Cardiac muscle cell (in vitro differentiated cells and primary cell): ENCODE data around the gene PPP1R15B. TPM values are rescaled to one million over a fixed set of nuclear protein-coding genes. Genes with fewer than 3 reads are reported as not detected.
A peak's percentile ranks its signal among the peaks of the same experiment; 100 is the strongest.

Experiments used
- DNase-seq, 2 donors: peaks; one replicate each; pipeline versions ENCODE4 v3.0.0 to v3.0.0-alpha.2; 2010 to 2017; ENCODE audit warnings: low read depth in 1 of 2, low spot score in 1 of 2
- H3K27ac ChIP-seq: fragments of 200-600 bp; sonication (generic); 2 replicates; pipeline ENCODE4 v1.5.1; 2016
- H3K27me3 ChIP-seq: fragments of 200-600 bp; sonication (generic); 2 replicates; pipeline ENCODE4 v1.6.0; 2016; ENCODE audit warnings: control low read depth
- H3K36me3 ChIP-seq: fragments of 200-600 bp; sonication (generic); 2 replicates; pipeline ENCODE4 v1.5.1; 2016; ENCODE audit warnings: control low read depth
- H3K4me1 ChIP-seq: fragments of 200-600 bp; sonication (generic); 2 replicates; pipeline ENCODE4 v1.8.1; 2017; ENCODE audit warnings: low read depth, mild to moderate bottlenecking, mixed run types
- H3K4me3 ChIP-seq: fragments of 200-600 bp; sonication (generic); 2 replicates; pipeline ENCODE4 v1.5.1; 2016; ENCODE audit warnings: mild to moderate bottlenecking
- H3K9me3 ChIP-seq: fragments of 200-600 bp; sonication (generic); 2 replicates; pipeline ENCODE4 v1.5.1; 2017; ENCODE audit warnings: low read depth, mild to moderate bottlenecking, control low read depth
- polyA plus RNA-seq: library from polyadenylated mRNA; unstranded; fragments of >200 nt; fragmentation: Nextera tagmentation; extraction: Ambion mirVana; gene quantifications from 2 replicates; pipeline ENCODE4 v1.2.1, GENCODE V29; 2016
- total RNA-seq: library from RNA; depleted of rRNA; stranded (reverse); fragments of >200 nt; gene quantifications from 2 replicates; pipeline ENCODE4 v1.2.3, GENCODE V29; 2016
- TF ChIP-seq, protein P1 (sequence below): IDR thresholded peaks from 2 replicates; pipeline ENCODE4 v1.5.1; 2012; ENCODE audit warnings: low read depth, mild to moderate bottlenecking, low read length

PPP1R15B gene
- total and polyA plus RNA-seq, 2 experiments from 2014 or later, result 19.8 to 24.9 TPM

DNA sequence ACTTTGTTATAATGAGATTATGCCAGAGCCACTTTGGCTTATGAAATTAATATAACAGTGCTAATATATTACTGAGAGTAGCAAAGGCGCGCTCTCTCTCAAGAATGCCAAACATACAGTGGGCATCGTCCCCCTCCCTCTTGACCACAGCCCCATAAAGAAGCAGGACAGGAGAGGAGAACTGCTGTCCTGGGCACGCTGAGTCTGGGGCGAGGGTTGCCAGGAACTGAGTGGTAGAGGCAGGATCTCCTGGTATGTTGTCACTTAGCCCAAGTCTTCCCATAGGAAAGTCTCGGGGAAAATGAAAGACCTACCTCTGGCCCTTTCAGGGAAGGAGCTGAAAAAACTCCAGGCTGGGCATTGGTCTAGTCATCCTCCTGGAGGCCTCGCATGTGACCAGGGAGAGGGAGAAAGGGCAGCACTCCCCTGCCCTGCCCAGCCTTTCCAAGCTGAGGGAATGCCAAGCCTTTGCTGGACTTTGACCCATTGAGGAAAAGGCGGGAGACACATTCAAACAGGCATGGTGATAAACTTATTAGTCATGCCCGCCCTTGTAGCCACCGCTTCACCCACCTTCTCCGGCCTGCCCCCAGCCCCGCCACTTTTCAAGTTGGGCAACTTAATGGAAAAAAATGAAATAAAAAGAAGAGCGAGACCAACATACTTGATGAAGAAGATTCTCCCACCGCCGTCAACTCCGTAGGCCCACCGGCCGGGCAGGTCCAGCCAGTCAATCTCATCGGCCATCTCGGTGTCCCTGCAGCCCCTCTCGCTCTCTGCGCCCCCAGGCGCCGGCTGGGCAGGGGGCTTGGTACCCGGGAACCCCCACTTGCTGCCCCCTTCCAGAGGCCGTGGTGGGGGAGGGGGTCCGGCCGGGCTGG is 34.5 kb downstream of the PPP1R15B start:
- Histone ChIP-seq H3K27me3 (peaks cover 97% of the 10 kb centered on the region), H3K4me1 (no peaks in the 10 kb centered on the region), H3K27ac (no peak overlapping the region), H3K4me3 (peak overlapping the region; percentile 35), H3K36me3 (no peaks in the 10 kb centered on the region), H3K9me3 (no peaks in the 10 kb centered on the region)
- TF ChIP-seq, protein P1, sequence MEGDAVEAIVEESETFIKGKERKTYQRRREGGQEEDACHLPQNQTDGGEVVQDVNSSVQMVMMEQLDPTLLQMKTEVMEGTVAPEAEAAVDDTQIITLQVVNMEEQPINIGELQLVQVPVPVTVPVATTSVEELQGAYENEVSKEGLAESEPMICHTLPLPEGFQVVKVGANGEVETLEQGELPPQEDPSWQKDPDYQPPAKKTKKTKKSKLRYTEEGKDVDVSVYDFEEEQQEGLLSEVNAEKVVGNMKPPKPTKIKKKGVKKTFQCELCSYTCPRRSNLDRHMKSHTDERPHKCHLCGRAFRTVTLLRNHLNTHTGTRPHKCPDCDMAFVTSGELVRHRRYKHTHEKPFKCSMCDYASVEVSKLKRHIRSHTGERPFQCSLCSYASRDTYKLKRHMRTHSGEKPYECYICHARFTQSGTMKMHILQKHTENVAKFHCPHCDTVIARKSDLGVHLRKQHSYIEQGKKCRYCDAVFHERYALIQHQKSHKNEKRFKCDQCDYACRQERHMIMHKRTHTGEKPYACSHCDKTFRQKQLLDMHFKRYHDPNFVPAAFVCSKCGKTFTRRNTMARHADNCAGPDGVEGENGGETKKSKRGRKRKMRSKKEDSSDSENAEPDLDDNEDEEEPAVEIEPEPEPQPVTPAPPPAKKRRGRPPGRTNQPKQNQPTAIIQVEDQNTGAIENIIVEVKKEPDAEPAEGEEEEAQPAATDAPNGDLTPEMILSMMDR, result no peak
- DNase-seq, result no peak

DNA sequence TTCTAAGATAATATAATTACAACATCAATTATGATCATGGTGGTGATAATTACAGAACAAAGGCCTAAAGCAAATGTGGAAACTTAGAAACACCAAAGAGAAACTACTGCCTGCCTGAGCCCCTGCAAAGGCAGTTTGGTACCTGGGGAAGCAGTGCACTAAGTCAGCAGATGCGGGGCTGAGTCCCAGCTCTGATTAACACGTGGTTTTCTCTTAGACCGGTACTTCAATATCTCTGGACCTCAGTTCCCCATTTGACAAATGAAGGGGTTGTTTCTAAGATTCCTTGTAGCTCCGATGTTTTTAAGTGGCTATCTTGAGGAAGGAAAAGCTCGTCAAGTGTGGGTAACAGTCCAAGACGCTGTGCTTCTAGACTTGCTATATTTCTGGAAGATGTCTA is 35.2 kb downstream of the PPP1R15B start:
- Histone ChIP-seq H3K36me3 (no peaks in the 10 kb centered on the region), H3K27me3 (peaks cover 100% of the 10 kb centered on the region), H3K27ac (no peak overlapping the region), H3K4me3 (no peak overlapping the region), H3K4me1 (no peaks in the 10 kb centered on the region), H3K9me3 (no peaks in the 10 kb centered on the region)
- TF ChIP-seq, protein P1, result no peak
- no peak for DNase-seq

DNA sequence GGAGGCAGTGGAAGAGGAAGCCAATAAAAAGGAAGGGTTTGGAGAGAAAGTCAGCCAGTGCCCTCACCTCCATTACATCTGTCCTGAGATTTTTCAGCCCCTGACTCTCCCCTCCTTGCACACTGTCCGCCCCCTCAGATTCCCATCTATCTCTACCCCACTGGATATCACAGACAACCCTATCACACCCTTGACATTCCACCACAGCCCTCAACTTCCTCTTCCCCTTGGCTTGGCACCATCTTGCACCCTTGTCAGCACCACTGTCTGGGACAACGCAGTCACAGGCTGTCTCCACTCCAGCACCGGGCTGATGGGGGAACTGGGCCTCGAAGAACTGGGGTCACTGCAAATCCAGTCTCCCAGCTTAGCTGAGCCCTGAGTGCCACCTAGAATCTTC is 37.7 kb downstream of the PPP1R15B start:
- Histone ChIP-seq H3K4me3 (no peak overlapping the region), H3K9me3 (no peaks in the 10 kb centered on the region), H3K4me1 (no peaks in the 10 kb centered on the region), H3K27ac (no peak overlapping the region), H3K36me3 (no peaks in the 10 kb centered on the region), H3K27me3 (peaks cover 80% of the 10 kb centered on the region)
- TF ChIP-seq, protein P1, result no peak
- DNase-seq, result no peak

DNA sequence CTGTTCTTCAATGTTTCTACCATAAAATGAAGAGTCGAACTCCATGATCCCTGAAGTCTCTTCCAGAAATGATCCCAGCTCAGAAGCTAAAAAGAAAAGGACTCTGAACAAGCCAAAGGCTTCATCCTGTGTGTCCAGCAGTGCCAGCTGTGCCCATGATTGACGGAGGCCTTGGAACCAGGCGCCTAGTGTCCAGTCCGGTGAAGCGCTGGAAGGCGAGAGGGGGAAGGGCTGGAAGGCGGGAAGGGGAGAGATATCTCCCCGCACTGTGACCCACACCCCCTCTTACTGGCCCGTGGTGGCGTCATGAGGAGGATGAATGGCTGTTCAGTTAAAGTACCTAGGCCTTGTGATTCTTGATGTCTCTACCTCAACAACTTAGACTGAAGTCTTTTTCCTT is 41.4 kb downstream of the PPP1R15B start:
- Histone ChIP-seq H3K36me3 (no peaks in the 10 kb centered on the region), H3K9me3 (no peaks in the 10 kb centered on the region), H3K4me3 (no peak overlapping the region), H3K27me3 (peaks cover 43% of the 10 kb centered on the region), H3K4me1 (no peaks in the 10 kb centered on the region), H3K27ac (no peak overlapping the region)
- TF ChIP-seq, protein P1, result no peak
- DNase-seq, result no peak

DNA sequence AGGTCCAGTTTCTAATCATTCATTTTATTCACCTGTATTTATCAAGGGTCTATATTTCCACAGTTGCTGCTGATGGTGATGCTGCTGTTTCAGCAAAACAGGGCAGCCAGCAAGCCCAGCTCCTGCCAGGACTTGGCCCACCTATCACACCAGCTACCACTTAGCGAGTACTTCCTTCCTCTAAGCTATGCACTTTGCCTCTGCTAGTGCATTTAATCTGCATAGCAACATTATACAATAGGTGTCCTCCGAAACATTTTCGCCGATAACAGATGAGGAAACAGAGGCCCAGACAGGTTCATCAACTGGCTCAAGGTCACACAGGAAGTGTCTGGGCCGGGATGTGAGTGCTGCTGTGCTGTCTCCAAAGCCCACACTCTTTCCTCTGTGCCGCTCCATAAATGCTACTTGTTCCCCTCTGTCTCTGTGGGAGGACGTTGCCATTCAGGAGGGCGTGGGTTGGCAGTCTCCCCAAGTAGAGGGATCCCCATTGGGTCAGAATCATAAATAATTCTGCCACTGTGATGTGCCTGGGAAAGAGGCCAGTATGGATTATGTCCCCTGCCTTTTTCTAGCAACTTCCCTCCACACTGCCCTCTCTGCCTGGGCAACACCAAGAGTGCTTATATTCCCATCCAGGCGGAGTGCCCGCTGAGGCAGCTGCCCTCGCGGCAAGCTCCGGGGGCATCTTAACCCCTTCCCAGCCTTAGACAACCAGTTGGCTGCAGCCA is 42.5 kb downstream of the PPP1R15B start:
- Histone ChIP-seq H3K4me1 (no peaks in the 10 kb centered on the region), H3K36me3 (no peaks in the 10 kb centered on the region), H3K27me3 (peaks cover 33% of the 10 kb centered on the region), H3K4me3 (no peak overlapping the region), H3K9me3 (no peaks in the 10 kb centered on the region), H3K27ac (no peak overlapping the region)
- no peak for DNase-seq
- TF ChIP-seq, protein P1, result no peak
